Fibroblast of mammary gland (primary cell): Measurements from ENCODE around the gene CUL5.
A peak's percentile ranks its signal among the peaks of the same experiment; 100 is the strongest.
"Not testable (repeated sequence)": the region's sequence is repeated elsewhere in the genome, so short reads cannot be mapped to it uniquely, and the experiment has no call there.

Experiments used
- DNase-seq: peaks from one replicate; pipeline ENCODE4 v3.0.0-alpha.2; 2010; ENCODE audit warnings: low read depth
- H3K4me3 ChIP-seq: 2 replicates; pipeline ENCODE4 v1.5.1; 2011; ENCODE audit warnings: low read depth, mild to moderate bottlenecking, low read length, moderate library complexity; ENCODE audit not compliant: control insufficient read depth
- CTCF ChIP-seq: conservative IDR thresholded peaks from 2 replicates; pipeline ENCODE4 v1.5.1; 2011; ENCODE audit warnings: low read depth, low read length, inconsistent platforms; ENCODE audit not compliant: control insufficient read depth, insufficient read depth

CUL5 gene

GRCh38 chr11:108101090-108101775, 92.5 kb downstream of the CUL5 start:
- H3K4me3 ChIP-seq = no peak overlapping the region
- no peak for TF ChIP-seq CTCF
- DNase-seq = no peak

- H3K4me3 ChIP-seq = no peak overlapping the region
- no peak for DNase-seq
- no peak for TF ChIP-seq CTCF
These were observed 102.4 kb downstream of the CUL5 start for GRCh38 chr11:108111126-108111525.

- TF ChIP-seq CTCF = no peak
- DNase-seq = peak; percentile 38
- no peak overlapping the region for H3K4me3 ChIP-seq
These were observed 103.4 kb downstream of the CUL5 start for GRCh38 chr11:108112057-108112456.

- peak; percentile 92 for DNase-seq
- no peak for TF ChIP-seq CTCF
- no peak overlapping the region for H3K4me3 ChIP-seq
These were observed 106.9 kb downstream of the CUL5 start for GRCh38 chr11:108115500-108116140.

GRCh38 chr11:108117746-108118371, 109.2 kb downstream of the CUL5 start:
- TF ChIP-seq CTCF = peak; percentile 63
- DNase-seq = peak; percentile 77

GRCh38 chr11:108120936-108121273, 112.2 kb downstream of the CUL5 start:
- peak overlapping the region; percentile 72 for H3K4me3 ChIP-seq
- DNase-seq = not testable (repeated sequence)

More at GRCh38 chr11:108117746-108118371, 109.2 kb downstream of the CUL5 start:
- H3K4me3 ChIP-seq = no peak overlapping the region
